Right cardiac atrium (tissue), 5 donors: ENCODE data around the gene RB1. TPM values are rescaled to one million over a fixed set of nuclear protein-coding genes. Genes with fewer than 3 reads are reported as not detected.

Experiments
- ATAC-seq, 2 donors: fragments of 200-7000 bp; cut with Tn5 transposase; one replicate each; pipeline versions ENCODE4 v1.8.0 to v1.9.1; 2020; ENCODE audit warnings: moderate library complexity in 2 of 2, mild to moderate bottlenecking in 1 of 2
- DNase-seq, 3 donors: peaks; one replicate each; pipeline ENCODE4 v3.0.0-alpha.2; 2020
- H3K27ac ChIP-seq: one replicate; pipeline ENCODE4 v1.5.1; 2013; ENCODE audit warnings: mild to moderate bottlenecking, low read length, control low read depth, moderate library complexity
- H3K27me3 ChIP-seq: one replicate; pipeline ENCODE4 v1.6.1; 2013; ENCODE audit not compliant: control insufficient read depth, insufficient read depth
- H3K4me1 ChIP-seq: one replicate; pipeline ENCODE4 v1.6.1; 2013; ENCODE audit warnings: low read length; ENCODE audit not compliant: control insufficient read depth, insufficient read depth
- H3K4me3 ChIP-seq: one replicate; pipeline ENCODE4 v1.5.1; 2013; ENCODE audit warnings: low read length, control low read depth
- H3K9me3 ChIP-seq: one replicate; pipeline ENCODE4 v1.6.1; 2013; ENCODE audit warnings: low read length; ENCODE audit not compliant: control insufficient read depth
- WGBS: extraction: QIAGEN DNeasy Blood & Tissue Kit; methylation state at CpG from one replicate; pipeline ENCODE4 v1.1.7; 2013; 5-methylcytosine and 5-hydroxymethylcytosine counted together
- intact Hi-C, 4 donors: fragments of 100-400 bp; cut with DNase I; formaldehyde crosslinking; loops; one replicate each; pipeline versions ENCODE4 v1.11.0 to v1.14.0; 2022 to 2023
- polyA plus RNA-seq: library from polyadenylated mRNA; stranded (reverse); fragments of 200-250 nt; gene quantifications from one replicate; pipeline ENCODE4 v1.2.3, GENCODE V29; 2013
- total RNA-seq, 4 donors: library from RNA; stranded (reverse); fragmentation: NEBNext Ultra II Directional; extraction: Animal tissue kit (Norgen Biotek cat#: 25700); gene quantifications; one replicate each; pipeline ENCODE4 v1.2.1, GENCODE V29; 2021
- donor health status: healthy with polysubstance abuse.
- donor health status: DM: no; HTN: yes; CAD: no.
- donor health status: DM: no; HTN: no; CAD: no.
- donor health status: DM: no; HTN: yes; CAD: no; lungs with severe emphysema.
- donor health status: DM: yes; HTN: yes; CAD: no.

Gene RB1
- total and polyA plus RNA-seq, 5 donors, result 12.3 to 29.0 (median 26.1) TPM

DNA sequence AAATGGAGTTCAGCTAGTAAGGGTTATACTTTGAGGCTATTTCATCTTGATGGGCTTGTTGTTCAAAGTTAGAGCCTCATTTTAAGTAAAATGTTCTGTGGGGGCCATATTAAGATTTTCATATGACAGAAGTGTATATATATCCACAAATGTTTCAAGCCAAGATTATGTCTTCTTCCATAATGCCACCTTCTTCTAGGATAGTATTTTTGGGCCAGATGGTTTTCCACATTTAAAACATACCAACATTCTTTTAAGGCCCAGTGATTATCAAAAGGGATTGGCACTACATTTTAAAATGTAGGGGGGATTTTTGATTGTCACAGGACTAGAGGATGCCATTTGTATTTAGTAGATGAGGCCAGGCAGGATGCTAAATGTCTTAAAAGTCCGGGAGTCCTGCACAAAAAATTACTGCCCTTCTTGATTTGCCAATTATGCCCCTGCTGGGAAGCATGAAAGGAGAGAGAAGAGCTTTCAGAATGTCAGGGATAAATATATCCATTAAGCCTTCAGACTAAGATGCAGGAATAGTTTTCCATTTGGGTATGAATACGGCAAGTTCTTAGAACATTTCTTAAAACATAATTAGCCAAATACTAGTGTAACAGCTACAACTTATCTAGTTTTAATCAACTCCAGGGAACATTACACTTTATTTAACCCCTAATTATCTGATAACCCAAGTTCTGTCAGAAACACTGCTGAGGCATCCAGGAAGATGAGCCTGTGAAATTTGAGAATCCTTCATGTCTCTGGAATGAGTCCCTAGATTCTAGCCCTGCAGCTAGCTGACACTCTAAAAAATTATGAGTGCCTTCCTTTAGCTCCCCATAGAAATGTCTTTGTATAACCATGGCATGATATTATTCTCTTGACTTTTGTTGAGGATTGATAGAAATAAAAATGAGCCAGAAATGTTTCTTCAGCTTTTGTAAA lies 36.6 kb upstream of the RB1 start:
- Histone ChIP-seq H3K27ac (no peak overlapping the region), H3K9me3 (no peaks in the 10 kb centered on the region), H3K4me1 (peaks cover 1% of the 10 kb centered on the region), H3K27me3 (no peaks in the 10 kb centered on the region), H3K4me3 (no peak overlapping the region)
- ATAC-seq (no peak), DNase-seq (no peak)
- intact Hi-C loops, result no loop called here
- 74% methylated on average over 2 of the region's 2 CpGs for WGBS

DNA sequence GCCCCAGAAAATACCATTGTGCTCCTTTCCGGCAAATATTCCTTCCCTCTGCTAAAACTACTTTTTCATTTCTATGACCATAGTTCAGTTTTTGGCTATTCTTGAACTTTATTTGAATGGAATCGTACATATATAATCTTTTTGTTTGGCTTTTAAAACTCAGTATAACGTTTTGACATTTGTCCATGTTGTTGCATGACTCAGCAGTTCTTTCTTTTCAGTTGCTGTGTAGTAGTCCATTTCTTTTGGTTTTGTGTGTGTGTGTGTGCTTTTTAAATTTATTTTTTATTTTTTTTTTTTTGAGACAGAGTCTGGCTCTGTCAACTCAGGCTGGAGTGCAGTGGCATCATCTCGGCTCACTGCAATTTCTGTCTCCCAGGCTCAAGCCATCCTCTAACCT lies 35.5 kb upstream of the RB1 start:
- Histone ChIP-seq H3K27ac (no peak overlapping the region), H3K4me1 (peaks cover 1% of the 10 kb centered on the region), H3K27me3 (no peaks in the 10 kb centered on the region), H3K4me3 (no peak overlapping the region), H3K9me3 (no peaks in the 10 kb centered on the region)
- no peak for ATAC-seq
- DNase-seq, result no peak
- intact Hi-C loops, result no loop called here
- WGBS, result 93% methylated on average over 4 of the region's 4 CpGs

- no peaks in the 10 kb centered on the region for H3K27me3 ChIP-seq
- H3K9me3 ChIP-seq, result no peaks in the 10 kb centered on the region
- intact Hi-C loops, result no loop called here
- no peak for DNase-seq
- no peak for ATAC-seq
- 87% methylated on average over 4 of the region's 4 CpGs for WGBS
- no peak overlapping the region for H3K4me3 ChIP-seq
- H3K4me1 ChIP-seq, result no peaks in the 10 kb centered on the region
- no peak overlapping the region for H3K27ac ChIP-seq
Observed at GRCh38 chr13:48273346-48273745, 30.2 kb upstream of the RB1 start.

DNA sequence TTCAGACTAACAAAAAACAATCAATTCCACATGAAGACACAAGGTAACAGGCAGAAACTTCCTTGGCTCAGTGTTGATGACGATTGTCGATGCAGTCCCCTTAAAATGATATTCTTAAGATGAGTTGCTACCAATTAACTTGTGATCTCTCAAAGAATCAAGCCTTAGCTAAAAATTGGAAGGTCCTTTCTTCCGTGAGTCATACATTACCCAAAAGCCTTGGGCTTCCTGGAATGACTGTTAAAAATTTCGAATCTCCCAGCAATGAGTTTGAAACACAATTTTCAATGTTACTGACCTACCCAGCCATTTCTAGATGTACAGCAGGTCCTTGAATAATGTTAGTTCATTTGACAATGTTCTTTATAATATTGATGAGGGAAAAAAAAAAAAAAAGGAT lies 28.0 kb upstream of the RB1 start:
- WGBS, result 86% methylated on average over 4 of the region's 4 CpGs
- H3K4me1 ChIP-seq, result no peaks in the 10 kb centered on the region
- no peak overlapping the region for H3K4me3 ChIP-seq
- no peak for DNase-seq
- H3K9me3 ChIP-seq, result no peaks in the 10 kb centered on the region
- no peak overlapping the region for H3K27ac ChIP-seq
- no peaks in the 10 kb centered on the region for H3K27me3 ChIP-seq
- ATAC-seq, result no peak
- intact Hi-C loops, result no loop called here

GRCh38 chr13:48278806-48279205 lies 24.7 kb upstream of the RB1 start:
- no peaks in the 10 kb centered on the region for H3K27me3 ChIP-seq
- intact Hi-C loops, result no loop called here
- DNase-seq, result no peak
- ATAC-seq, result no peak
- WGBS, result 33% methylated on average over 2 of the region's 2 CpGs
- no peaks in the 10 kb centered on the region for H3K9me3 ChIP-seq
- no peaks in the 10 kb centered on the region for H3K4me1 ChIP-seq
- no peak overlapping the region for H3K27ac ChIP-seq
- no peak overlapping the region for H3K4me3 ChIP-seq

DNA sequence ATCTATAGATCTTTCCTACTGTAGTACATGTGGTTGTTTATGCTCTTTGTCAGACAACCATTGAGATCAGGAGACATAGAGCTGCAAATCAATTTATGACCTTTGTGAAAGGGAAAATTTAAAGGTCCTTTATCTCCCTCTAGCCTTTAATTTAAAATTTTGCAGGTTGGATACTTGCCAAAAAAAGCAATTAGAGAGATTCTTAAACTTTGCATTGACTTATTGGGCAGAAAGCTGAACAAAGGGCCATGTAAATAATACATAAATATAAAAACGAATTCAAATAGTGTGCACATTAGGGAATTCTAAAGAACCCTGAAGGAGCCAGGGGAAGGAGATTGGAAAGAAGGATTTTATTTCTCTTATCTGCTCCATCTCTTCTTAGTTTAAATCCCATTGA lies 22.0 kb upstream of the RB1 start:
- DNase-seq (no peak), ATAC-seq (no peak)
- no peak overlapping the region for H3K4me3 ChIP-seq
- intact Hi-C loops, result no loop called here
- no peak overlapping the region for H3K27ac ChIP-seq
- WGBS, result 77% methylated on average over 1 of the region's 1 CpG
- H3K4me1 ChIP-seq, result no peaks in the 10 kb centered on the region
- H3K9me3 ChIP-seq, result no peaks in the 10 kb centered on the region
- no peaks in the 10 kb centered on the region for H3K27me3 ChIP-seq

GRCh38 chr13:48291730-48292129 lies 11.8 kb upstream of the RB1 start:
- intact Hi-C loops, result no loop called here
- ATAC-seq (peak; percentile 49 to 54), DNase-seq (no peak)
- 38% methylated on average over 2 of the region's 2 CpGs for WGBS
- Histone ChIP-seq H3K27me3 (no peaks in the 10 kb centered on the region), H3K4me1 (peaks cover 5% of the 10 kb centered on the region), H3K9me3 (no peaks in the 10 kb centered on the region), H3K4me3 (no peak overlapping the region), H3K27ac (no peak overlapping the region)

DNA sequence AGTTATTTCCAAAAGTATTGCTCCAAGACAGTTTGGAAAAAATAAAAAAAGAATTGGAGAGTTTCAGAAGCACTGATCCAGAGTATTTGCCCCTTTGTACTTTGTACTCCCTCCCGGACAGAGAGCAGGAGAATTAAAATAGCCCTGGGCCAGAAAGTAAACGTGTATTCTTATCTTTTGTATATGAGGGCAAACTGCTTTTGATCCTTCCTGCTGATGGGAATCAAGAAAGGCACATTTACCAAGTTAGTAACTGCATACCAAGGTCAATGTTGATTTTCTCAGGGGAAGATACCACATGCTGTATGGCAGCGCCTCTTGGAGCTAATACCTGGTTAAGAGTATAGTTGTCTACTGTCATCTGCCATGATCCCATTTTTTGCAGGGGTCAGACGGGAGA lies 10.9 kb upstream of the RB1 start:
- intact Hi-C loops, result no loop called here
- H3K4me3 ChIP-seq, result no peak overlapping the region
- ATAC-seq (no peak), DNase-seq (no peak)
- no peak overlapping the region for H3K27ac ChIP-seq
- peaks cover 5% of the 10 kb centered on the region for H3K4me1 ChIP-seq
- H3K9me3 ChIP-seq, result no peaks in the 10 kb centered on the region
- 74% methylated on average over 4 of the region's 4 CpGs for WGBS
- no peaks in the 10 kb centered on the region for H3K27me3 ChIP-seq

DNA sequence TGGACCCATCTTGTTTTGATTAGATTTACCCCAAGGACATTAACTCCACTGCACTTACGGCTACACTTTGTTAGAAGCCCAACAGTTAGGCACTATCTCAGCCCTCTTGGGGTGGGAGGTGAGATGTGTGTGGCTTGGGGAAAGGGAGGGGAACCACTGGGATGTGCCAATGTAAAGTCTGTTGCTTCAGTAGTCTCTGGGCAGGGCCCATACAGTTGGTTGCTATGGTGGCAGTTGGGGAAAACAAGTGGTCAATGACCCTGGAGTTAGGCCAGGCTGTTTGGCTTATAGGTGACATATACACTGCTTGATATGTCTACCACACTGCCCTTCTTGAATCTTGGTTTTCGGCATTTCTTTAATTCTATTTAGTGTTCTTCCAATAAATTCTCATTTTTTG lies 8.9 kb upstream of the RB1 start:
- WGBS, result 93% methylated on average over 2 of the region's 2 CpGs
- intact Hi-C loops, result no loop called here
- H3K27ac ChIP-seq, result no peak overlapping the region

GRCh38 chr13:48295271-48295670 lies 8.3 kb upstream of the RB1 start:
- intact Hi-C loops, result no loop called here
- no peak for ATAC-seq
- 100% methylated on average over 1 of the region's 1 CpG for WGBS

More for the DNA sequence above, 8.9 kb upstream of the RB1 start:
- DNase-seq (no peak), ATAC-seq (no peak)
- no peak overlapping the region for H3K4me3 ChIP-seq
- no peaks in the 10 kb centered on the region for H3K9me3 ChIP-seq
- peaks cover 5% of the 10 kb centered on the region for H3K4me1 ChIP-seq
- H3K27me3 ChIP-seq, result no peaks in the 10 kb centered on the region

DNA sequence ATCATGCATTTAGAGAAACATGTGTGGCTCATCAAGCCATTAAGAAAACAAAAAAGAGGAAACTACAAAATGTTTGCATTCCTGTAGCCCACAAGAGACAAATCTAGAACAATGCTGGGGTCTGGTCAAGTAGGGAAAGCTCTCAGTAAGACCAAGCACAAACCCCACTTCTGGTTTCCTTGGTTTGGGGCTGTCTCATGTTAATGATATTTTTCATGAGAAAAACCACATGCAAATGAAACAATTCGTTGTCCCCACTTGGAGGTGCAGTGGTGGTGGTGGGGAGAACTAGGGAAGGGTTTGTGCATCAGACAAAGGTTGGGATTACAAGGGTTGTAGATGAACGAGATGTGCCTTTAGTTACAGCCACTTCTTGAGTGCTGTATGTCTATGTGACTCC lies 7.0 kb upstream of the RB1 start:
- H3K27me3 ChIP-seq, result no peaks in the 10 kb centered on the region
- WGBS, result 71% methylated on average over 2 of the region's 2 CpGs
- intact Hi-C loops, result no loop called here

More at GRCh38 chr13:48295271-48295670, 8.3 kb upstream of the RB1 start:
- H3K27me3 ChIP-seq, result no peaks in the 10 kb centered on the region
- peaks cover 5% of the 10 kb centered on the region for H3K4me1 ChIP-seq
- no peak for DNase-seq
- no peak overlapping the region for H3K4me3 ChIP-seq
- H3K27ac ChIP-seq, result no peak overlapping the region
- no peaks in the 10 kb centered on the region for H3K9me3 ChIP-seq

More for the DNA sequence above, 7.0 kb upstream of the RB1 start:
- H3K4me3 ChIP-seq, result no peak overlapping the region
- no peaks in the 10 kb centered on the region for H3K9me3 ChIP-seq
- ATAC-seq (no peak), DNase-seq (no peak)
- peaks cover 5% of the 10 kb centered on the region for H3K4me1 ChIP-seq
- H3K27ac ChIP-seq, result no peak overlapping the region
